ENCODE results near the gene NPBWR2.
"Not testable (repeated sequence)": the region's sequence is repeated elsewhere in the genome, so short reads cannot be mapped to it uniquely, and the experiment has no call there.

Gene NPBWR2

GRCh38 chr20:64102647-64103354 lies 4.6 kb downstream of the NPBWR2 start:
- DNase-seq (ENCODE audit: low read depth in 2 of 2), result no peak

GRCh38 chr20:64101731-64102621 lies 5.4 kb downstream of the NPBWR2 start:
- DNase-seq (ENCODE audit: low read depth in 2 of 2), result peak in 1 of 2 experiments; percentile 65

GRCh38 chr20:64100946-64101688 lies 6.2 kb downstream of the NPBWR2 start:
- DNase-seq (ENCODE audit: low read depth in 2 of 2), result no peak

GRCh38 chr20:64100566-64100888 lies 6.8 kb downstream of the NPBWR2 start:
- no peak for DNase-seq (ENCODE audit: low read depth in 2 of 2)

GRCh38 chr20:64099880-64100565 lies 7.3 kb downstream of the NPBWR2 start:
- no peak for DNase-seq (ENCODE audit: low read depth in 2 of 2)

- DNase-seq (ENCODE audit: low read depth in 2 of 2), result no peak
These were observed 8.1 kb downstream of the NPBWR2 start for GRCh38 chr20:64099086-64099786.

- no peak for DNase-seq (ENCODE audit: low read depth in 2 of 2)
These were observed 8.8 kb downstream of the NPBWR2 start for GRCh38 chr20:64098471-64099013.

- no peak for DNase-seq (ENCODE audit: low read depth in 2 of 2)
These were observed 10.8 kb downstream of the NPBWR2 start for GRCh38 chr20:64096535-64096934.

GRCh38 chr20:64095927-64096326 lies 11.4 kb downstream of the NPBWR2 start:
- DNase-seq (ENCODE audit: low read depth in 2 of 2), result no peak

GRCh38 chr20:64095455-64095854 lies 11.9 kb downstream of the NPBWR2 start:
- DNase-seq (ENCODE audit: low read depth in 2 of 2), result no peak

GRCh38 chr20:64093013-64093503 lies 14.3 kb downstream of the NPBWR2 start:
- DNase-seq (ENCODE audit: low read depth in 2 of 2), result no peak

GRCh38 chr20:64092258-64093012 lies 14.9 kb downstream of the NPBWR2 start:
- no peak for DNase-seq (ENCODE audit: low read depth in 2 of 2)

- DNase-seq (ENCODE audit: low read depth in 2 of 2), result no peak
These were observed 15.6 kb downstream of the NPBWR2 start for GRCh38 chr20:64091770-64092169.

GRCh38 chr20:64091340-64091739 lies 16.0 kb downstream of the NPBWR2 start:
- no peak for DNase-seq (ENCODE audit: low read depth in 2 of 2)

GRCh38 chr20:64090165-64090564 lies 17.2 kb downstream of the NPBWR2 start:
- DNase-seq (ENCODE audit: low read depth in 2 of 2), result no peak

- not testable (repeated sequence) for DNase-seq (ENCODE audit: low read depth in 2 of 2)
These were observed 18.8 kb downstream of the NPBWR2 start for GRCh38 chr20:64088586-64088985.

- DNase-seq (ENCODE audit: low read depth in 2 of 2), result not testable (repeated sequence)
These were observed 20.0 kb downstream of the NPBWR2 start for GRCh38 chr20:64087226-64087825.

- no peak for DNase-seq (ENCODE audit: low read depth in 2 of 2)
These were observed 20.6 kb downstream of the NPBWR2 start for GRCh38 chr20:64086801-64087200.

- no peak for DNase-seq (ENCODE audit: low read depth in 2 of 2)
These were observed 22.6 kb downstream of the NPBWR2 start for GRCh38 chr20:64084685-64085152.
